Hematopoietic multipotent progenitor cell (in vitro differentiated cells): ENCODE data around the gene CCT2. TPM values are rescaled to one million over a fixed set of nuclear protein-coding genes. Genes with fewer than 3 reads are reported as not detected.
A peak's percentile ranks its signal among the peaks of the same experiment; 100 is the strongest.

Experiments
- DNase-seq, 3 donors: peaks; one replicate each; pipeline ENCODE4 v3.0.0-alpha.2; 2011 to 2015; ENCODE audit warnings: low read depth in 2 of 3, low spot score in 2 of 3
- total RNA-seq: library from RNA; depleted of rRNA; stranded (reverse); fragments of >200 nt; gene quantifications from one replicate; pipeline ENCODE4 v1.2.3, GENCODE V29; 2012

Gene CCT2
- 194 TPM for total RNA-seq

GRCh38 chr12:69585189-69586062 is at the start of gene CCT2:
Gene CCT2, plus strand, starts transcription at chr12:69585459. Its CDS starts 63 bp downstream, at chr12:69585522.
- DNase-seq, result peak; percentile 94 to 97 (median 97)

- no peak for DNase-seq
Measured at GRCh38 chr12:69540987-69541386, 44.3 kb upstream of the CCT2 start.

- no peak for DNase-seq
Measured at GRCh38 chr12:69544087-69544486, 41.2 kb upstream of the CCT2 start.

GRCh38 chr12:69545081-69545480 is 40.2 kb upstream of the CCT2 start:
- no peak for DNase-seq

- no peak for DNase-seq
Measured at GRCh38 chr12:69546693-69547438, 38.4 kb upstream of the CCT2 start.

GRCh38 chr12:69548687-69549086 is 36.6 kb upstream of the CCT2 start:
- no peak for DNase-seq

- no peak for DNase-seq
Measured at GRCh38 chr12:69550569-69551350, 34.5 kb upstream of the CCT2 start.

GRCh38 chr12:69553628-69554248 is 31.5 kb upstream of the CCT2 start:
- no peak for DNase-seq

- no peak for DNase-seq
Measured at GRCh38 chr12:69555461-69555860, 29.8 kb upstream of the CCT2 start.

GRCh38 chr12:69556383-69556782 is 28.9 kb upstream of the CCT2 start:
- no peak for DNase-seq

GRCh38 chr12:69563166-69563762 is 22.0 kb upstream of the CCT2 start:
- no peak for DNase-seq

GRCh38 chr12:69566603-69567002 is 18.7 kb upstream of the CCT2 start:
- no peak for DNase-seq

- DNase-seq, result no peak
Measured at GRCh38 chr12:69569236-69569635, 16.0 kb upstream of the CCT2 start.

GRCh38 chr12:69570000-69570516 is 15.2 kb upstream of the CCT2 start:
- DNase-seq, result no peak

- peak; percentile 33 to 77 (median 55) for DNase-seq
Measured at GRCh38 chr12:69570545-69571399, 14.5 kb upstream of the CCT2 start.

- no peak for DNase-seq
Measured at GRCh38 chr12:69575346-69575745, 9.9 kb upstream of the CCT2 start.

GRCh38 chr12:69578283-69578682 is 7.0 kb upstream of the CCT2 start:
- DNase-seq, result no peak

- no peak for DNase-seq
Measured at GRCh38 chr12:69579029-69579428, 6.2 kb upstream of the CCT2 start.

- no peak for DNase-seq
Measured at GRCh38 chr12:69580074-69580473, 5.2 kb upstream of the CCT2 start.
